Panc1 (cell line): ENCODE measurements around the gene KNCN. TPM values are rescaled to one million over a fixed set of nuclear protein-coding genes. Genes with fewer than 3 reads are reported as not detected.

ENCODE experiments used
- ATAC-seq: fragments of 200-7000 bp; cut with Tn5 transposase; 2 replicates; pipeline ENCODE4 v1.9.1; 2020; ENCODE audit warnings: mild to moderate bottlenecking, moderate library complexity
- BruUV-seq: library from RNA; stranded (reverse); fragments of 400-500 nt; replicated peaks from 2 replicates; lab custom pipeline; 2021; lab: Mats Ljungman, UMichigan
- CTCF ChIA-PET: fragments of 300-600 bp; sonication (Branson Sonifier 250); formaldehyde crosslinking; loops from one replicate; lab custom pipeline; 2022; ENCODE audit warnings: antibody characterized with exemption; lab: Charles Lee
- POLR2A ChIA-PET: fragments of 300-600 bp; sonication (Branson Sonifier 250); formaldehyde crosslinking; loops from one replicate; lab custom pipeline; 2022; ENCODE audit warnings: antibody characterized with exemption; lab: Charles Lee
- DNase-seq: peaks from one replicate; pipeline ENCODE4 v3.0.0-alpha.2; 2010; ENCODE audit warnings: low read depth, low spot score
- H3K27ac ChIP-seq: 2 replicates; pipeline ENCODE4 v1.5.1; 2011; ENCODE audit warnings: mild to moderate bottlenecking, low read length, inconsistent platforms
- H3K27me3 ChIP-seq: fragments of 200-500 bp; sonication (Bioruptor generic); 2 replicates; pipeline ENCODE4 v1.6.0; 2014; ENCODE audit warnings: low read length, inconsistent platforms; ENCODE audit not compliant: control insufficient read depth, insufficient read depth
- H3K36me3 ChIP-seq: fragments of 200-500 bp; sonication (Bioruptor generic); 2 replicates; pipeline ENCODE4 v1.5.1; 2014; ENCODE audit warnings: inconsistent platforms, mild to moderate bottlenecking, low read length, moderate library complexity; ENCODE audit not compliant: control insufficient read depth, insufficient read depth
- H3K4me1 ChIP-seq: 2 replicates; pipeline ENCODE4 v1.5.1; 2011; ENCODE audit warnings: inconsistent platforms, mild to moderate bottlenecking, low read length, moderate library complexity; ENCODE audit not compliant: control insufficient read depth, insufficient read depth
- H3K4me3 ChIP-seq, 2 experiments: 2 replicates each; pipeline ENCODE4 v1.5.1; 2011 to 2012; ENCODE audit warnings: low read depth in 2 of 2, low read length in 2 of 2, mild to moderate bottlenecking in 2 of 2, inconsistent platforms in 1 of 2, moderate library complexity in 1 of 2
- H3K9me3 ChIP-seq: fragments of 200-500 bp; sonication (Bioruptor generic); 2 replicates; pipeline ENCODE4 v1.5.1; 2014; ENCODE audit warnings: low read depth, mild to moderate bottlenecking, inconsistent platforms, low read length, moderate library complexity; ENCODE audit not compliant: control insufficient read depth, insufficient read depth
- POLR2AphosphoS5 ChIP-seq: IDR thresholded peaks from 2 replicates; pipeline ENCODE4 v1.6.1; 2012; ENCODE audit warnings: mild to moderate bottlenecking, low read depth, low read length, moderate library complexity
- SIN3A ChIP-seq: IDR thresholded peaks from 2 replicates; pipeline ENCODE4 v1.6.1; 2012; ENCODE audit warnings: low read depth, mild to moderate bottlenecking, low read length, moderate library complexity, borderline replicate concordance; ENCODE audit not compliant: insufficient read depth
- TCF7L2 ChIP-seq: IDR thresholded peaks from 2 replicates; pipeline ENCODE4 v1.6.1; 2011; ENCODE audit warnings: mild to moderate bottlenecking, low read depth, low read length, inconsistent platforms
- in situ Hi-C: cut with HindIII; loops from 2 replicates; pipeline ENCODE4 v1.10.0; 2016; ENCODE audit warnings: low sequenced_read_pairs, low pct_unique_long_range_greater_than_20kb
- intact Hi-C: fragments of 100-400 bp; cut with micrococcal nuclease; formaldehyde crosslinking; loops from one replicate; pipeline ENCODE4 v1.10.0; 2022; ENCODE audit not compliant: unreplicated experiment
- total RNA-seq: library from RNA; stranded (reverse); gene quantifications from one replicate; pipeline ENCODE4 v1.2.1, GENCODE V29; 2021; ENCODE audit not compliant: unreplicated experiment
- TF ChIP-seq, protein P1 (sequence below): fragments of 450-650 bp; IDR thresholded peaks from 2 replicates; pipeline ENCODE4 v1.5.1; 2017; ENCODE audit warnings: mild to moderate bottlenecking
- TF ChIP-seq, protein P2 (sequence below), 2 experiments: IDR thresholded peaks; 2 replicates each; pipeline ENCODE4 v1.6.1; 2011 to 2012; ENCODE audit warnings: low read depth in 2 of 2, control low read depth in 1 of 2, low read length in 1 of 2, mild to moderate bottlenecking in 1 of 2, moderate library complexity in 1 of 2; ENCODE audit not compliant: insufficient read depth in 1 of 2

The KNCN gene
- total RNA-seq, 1 experiment from 2014 or later: not detected

- in situ Hi-C loops: no loop called here
- no peak for TF ChIP-seq TCF7L2
- no peak for TF ChIP-seq POLR2AphosphoS5
- no peak for TF ChIP-seq SIN3A
- TF ChIP-seq, protein P1, sequence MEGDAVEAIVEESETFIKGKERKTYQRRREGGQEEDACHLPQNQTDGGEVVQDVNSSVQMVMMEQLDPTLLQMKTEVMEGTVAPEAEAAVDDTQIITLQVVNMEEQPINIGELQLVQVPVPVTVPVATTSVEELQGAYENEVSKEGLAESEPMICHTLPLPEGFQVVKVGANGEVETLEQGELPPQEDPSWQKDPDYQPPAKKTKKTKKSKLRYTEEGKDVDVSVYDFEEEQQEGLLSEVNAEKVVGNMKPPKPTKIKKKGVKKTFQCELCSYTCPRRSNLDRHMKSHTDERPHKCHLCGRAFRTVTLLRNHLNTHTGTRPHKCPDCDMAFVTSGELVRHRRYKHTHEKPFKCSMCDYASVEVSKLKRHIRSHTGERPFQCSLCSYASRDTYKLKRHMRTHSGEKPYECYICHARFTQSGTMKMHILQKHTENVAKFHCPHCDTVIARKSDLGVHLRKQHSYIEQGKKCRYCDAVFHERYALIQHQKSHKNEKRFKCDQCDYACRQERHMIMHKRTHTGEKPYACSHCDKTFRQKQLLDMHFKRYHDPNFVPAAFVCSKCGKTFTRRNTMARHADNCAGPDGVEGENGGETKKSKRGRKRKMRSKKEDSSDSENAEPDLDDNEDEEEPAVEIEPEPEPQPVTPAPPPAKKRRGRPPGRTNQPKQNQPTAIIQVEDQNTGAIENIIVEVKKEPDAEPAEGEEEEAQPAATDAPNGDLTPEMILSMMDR: no peak
- TF ChIP-seq, protein P2, sequence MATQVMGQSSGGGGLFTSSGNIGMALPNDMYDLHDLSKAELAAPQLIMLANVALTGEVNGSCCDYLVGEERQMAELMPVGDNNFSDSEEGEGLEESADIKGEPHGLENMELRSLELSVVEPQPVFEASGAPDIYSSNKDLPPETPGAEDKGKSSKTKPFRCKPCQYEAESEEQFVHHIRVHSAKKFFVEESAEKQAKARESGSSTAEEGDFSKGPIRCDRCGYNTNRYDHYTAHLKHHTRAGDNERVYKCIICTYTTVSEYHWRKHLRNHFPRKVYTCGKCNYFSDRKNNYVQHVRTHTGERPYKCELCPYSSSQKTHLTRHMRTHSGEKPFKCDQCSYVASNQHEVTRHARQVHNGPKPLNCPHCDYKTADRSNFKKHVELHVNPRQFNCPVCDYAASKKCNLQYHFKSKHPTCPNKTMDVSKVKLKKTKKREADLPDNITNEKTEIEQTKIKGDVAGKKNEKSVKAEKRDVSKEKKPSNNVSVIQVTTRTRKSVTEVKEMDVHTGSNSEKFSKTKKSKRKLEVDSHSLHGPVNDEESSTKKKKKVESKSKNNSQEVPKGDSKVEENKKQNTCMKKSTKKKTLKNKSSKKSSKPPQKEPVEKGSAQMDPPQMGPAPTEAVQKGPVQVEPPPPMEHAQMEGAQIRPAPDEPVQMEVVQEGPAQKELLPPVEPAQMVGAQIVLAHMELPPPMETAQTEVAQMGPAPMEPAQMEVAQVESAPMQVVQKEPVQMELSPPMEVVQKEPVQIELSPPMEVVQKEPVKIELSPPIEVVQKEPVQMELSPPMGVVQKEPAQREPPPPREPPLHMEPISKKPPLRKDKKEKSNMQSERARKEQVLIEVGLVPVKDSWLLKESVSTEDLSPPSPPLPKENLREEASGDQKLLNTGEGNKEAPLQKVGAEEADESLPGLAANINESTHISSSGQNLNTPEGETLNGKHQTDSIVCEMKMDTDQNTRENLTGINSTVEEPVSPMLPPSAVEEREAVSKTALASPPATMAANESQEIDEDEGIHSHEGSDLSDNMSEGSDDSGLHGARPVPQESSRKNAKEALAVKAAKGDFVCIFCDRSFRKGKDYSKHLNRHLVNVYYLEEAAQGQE (IDR thresholded peaks at IDR 0.05; ENCODE audit: insufficient read depth in 1 of 2, low read depth in 2 of 2, low read length in 1 of 2): no peak
- Histone ChIP-seq H3K27me3 (no peaks in the 10 kb centered on the region), H3K27ac (no peak overlapping the region), H3K4me3 (no peak overlapping the region), H3K36me3 (no peaks in the 10 kb centered on the region), H3K4me1 (peaks cover 4% of the 10 kb centered on the region; the same call in 1 of the 2 replicates), H3K9me3 (no peaks in the 10 kb centered on the region)
- intact Hi-C loops: no loop called here
- DNase-seq: no peak
- no TSS peak for BruUV-seq
- no peak for ATAC-seq
- ChIA-PET CTCF (interaction anchor here (0.8 kb wide), 1 partner anchor 39 kb away, joined by 3 read pairs; no protein-coding TSS in a partner anchor), POLR2A (no interaction called here)
Measured at GRCh38 chr1:46516200-46516950, 35.1 kb downstream of the KNCN start.

GRCh38 chr1:46515576-46515975 lies 35.9 kb downstream of the KNCN start:
- intact Hi-C loops (no loop called here), in situ Hi-C loops (no loop called here)
- DNase-seq: no peak
- ChIA-PET CTCF (no interaction called here), POLR2A (no interaction called here)
- no peaks in the 10 kb centered on the region for H3K9me3 ChIP-seq
- no peak for ATAC-seq
- TF ChIP-seq, protein P2 (IDR thresholded peaks at IDR 0.05; ENCODE audit: insufficient read depth in 1 of 2, low read depth in 2 of 2, low read length in 1 of 2): no peak
- no peak for TF ChIP-seq SIN3A
- TF ChIP-seq TCF7L2: no peak
- TF ChIP-seq, protein P1: no peak
- no peak for TF ChIP-seq POLR2AphosphoS5
- no peak overlapping the region for H3K27ac ChIP-seq
- no peaks in the 10 kb centered on the region for H3K27me3 ChIP-seq
- BruUV-seq: no TSS peak
- no peaks in the 10 kb centered on the region for H3K36me3 ChIP-seq
- H3K4me3 ChIP-seq: no peak overlapping the region
- H3K4me1 ChIP-seq: peaks cover 2% of the 10 kb centered on the region; the same call in 1 of the 2 replicates
